KMS-11 (cell line): Measurements from ENCODE around the gene COPE.

ENCODE experiments used
- H2AFZ ChIP-seq: fragments of 200-600 bp; sonication (generic); 2 replicates; pipeline ENCODE4 v1.6.1; 2016; ENCODE audit warnings: antibody characterized with exemption, mixed run types, low read depth
- H3K27ac ChIP-seq: fragments of 200-600 bp; sonication (generic); 2 replicates; pipeline ENCODE4 v1.6.1; 2016; ENCODE audit warnings: mild to moderate bottlenecking, mixed run types
- H3K27me3 ChIP-seq: fragments of 200-600 bp; sonication (generic); 2 replicates; pipeline ENCODE4 v1.6.1; 2017; ENCODE audit warnings: mild to moderate bottlenecking, low read depth, mixed run types, moderate library complexity; ENCODE audit not compliant: insufficient read depth
- H3K36me3 ChIP-seq: fragments of 200-600 bp; sonication (generic); 2 replicates; pipeline ENCODE4 v1.6.1; 2017; ENCODE audit warnings: mild to moderate bottlenecking, mixed run types; ENCODE audit not compliant: insufficient read depth
- H3K4me1 ChIP-seq: fragments of 200-600 bp; sonication (generic); 2 replicates; pipeline ENCODE4 v1.6.1; 2016; ENCODE audit warnings: mild to moderate bottlenecking, low read depth, mixed run types; ENCODE audit not compliant: poor library complexity, severe bottlenecking
- H3K4me2 ChIP-seq: fragments of 200-600 bp; sonication (generic); 2 replicates; pipeline ENCODE4 v1.7.0; 2016; ENCODE audit warnings: mild to moderate bottlenecking, mixed run types
- H3K4me3 ChIP-seq: fragments of 200-600 bp; sonication (generic); IDR thresholded peaks from 2 replicates; pipeline ENCODE4 v1.6.1; 2017; ENCODE audit warnings: low read depth, low read length, mixed read lengths; ENCODE audit not compliant: insufficient read depth
- H3K79me2 ChIP-seq: fragments of 200-600 bp; sonication (generic); 2 replicates; pipeline ENCODE4 v1.6.1; 2016; ENCODE audit warnings: low read depth, mixed run types; ENCODE audit not compliant: insufficient read depth
- H3K9ac ChIP-seq: fragments of 200-600 bp; sonication (generic); 2 replicates; pipeline ENCODE4 v1.6.1; 2016; ENCODE audit warnings: mild to moderate bottlenecking, mixed run types
- H4K20me1 ChIP-seq: fragments of 200-600 bp; sonication (generic); 2 replicates; pipeline ENCODE4 v1.6.1; 2016; ENCODE audit warnings: mild to moderate bottlenecking, mixed run types; ENCODE audit not compliant: insufficient read depth
- CTCF ChIP-seq: fragments of 200-600 bp; sonication (generic); conservative IDR thresholded peaks from 2 replicates; pipeline ENCODE4 v1.6.1; 2017; ENCODE audit warnings: low read depth, mild to moderate bottlenecking, antibody characterized with exemption, low read length, moderate library complexity, mixed read lengths

The COPE gene

GRCh38 chr19:18865106-18865972, 53.8 kb downstream of the COPE start:
- Histone ChIP-seq H3K27ac (no peak overlapping the region), H3K9ac (no peak overlapping the region), H3K36me3 (peaks cover 3% of the 10 kb centered on the region; the same call in 1 of the 2 replicates), H3K27me3 (no peaks in the 10 kb centered on the region), H3K79me2 (no peaks in the 10 kb centered on the region), H3K4me3 (no peak overlapping the region), H4K20me1 (no peaks in the 10 kb centered on the region), H3K4me2 (no peak overlapping the region), H3K4me1 (no peaks in the 10 kb centered on the region), H2AFZ (no peak overlapping the region)
- TF ChIP-seq CTCF = no peak

DNA sequence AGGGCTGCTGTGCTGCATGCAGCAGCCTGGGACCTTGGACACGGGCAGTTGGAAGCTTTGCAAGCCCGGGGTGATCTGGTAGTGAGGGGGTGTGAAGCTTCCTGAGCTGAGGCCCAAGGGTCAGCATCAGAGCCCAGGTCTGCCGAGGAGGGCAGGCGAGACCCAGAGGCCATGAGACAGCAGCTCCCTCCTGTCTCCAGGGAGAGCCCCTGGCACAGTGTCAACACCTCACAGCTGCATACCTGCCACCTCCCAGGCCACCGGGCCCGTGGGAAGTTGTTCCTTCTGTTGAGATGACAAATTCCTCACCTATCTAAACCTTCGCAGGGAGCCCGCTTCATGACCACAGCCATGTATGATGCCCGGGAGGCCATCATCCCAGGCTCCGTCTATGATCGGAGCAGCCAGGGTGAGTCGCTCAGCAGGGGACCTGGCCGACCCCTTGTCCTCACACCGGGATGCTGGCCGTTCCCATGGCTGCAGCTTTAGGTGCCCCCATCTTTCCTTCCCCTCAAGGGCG, 55.3 kb downstream of the COPE start:
- Histone ChIP-seq H3K79me2 (no peaks in the 10 kb centered on the region), H3K27ac (no peak overlapping the region), H4K20me1 (no peaks in the 10 kb centered on the region), H3K4me2 (no peak overlapping the region), H3K9ac (no peak overlapping the region), H3K4me1 (no peaks in the 10 kb centered on the region), H3K27me3 (no peaks in the 10 kb centered on the region), H3K36me3 (peaks cover 3% of the 10 kb centered on the region; the same call in 1 of the 2 replicates), H3K4me3 (no peak overlapping the region), H2AFZ (no peak overlapping the region)
- no peak for TF ChIP-seq CTCF

DNA sequence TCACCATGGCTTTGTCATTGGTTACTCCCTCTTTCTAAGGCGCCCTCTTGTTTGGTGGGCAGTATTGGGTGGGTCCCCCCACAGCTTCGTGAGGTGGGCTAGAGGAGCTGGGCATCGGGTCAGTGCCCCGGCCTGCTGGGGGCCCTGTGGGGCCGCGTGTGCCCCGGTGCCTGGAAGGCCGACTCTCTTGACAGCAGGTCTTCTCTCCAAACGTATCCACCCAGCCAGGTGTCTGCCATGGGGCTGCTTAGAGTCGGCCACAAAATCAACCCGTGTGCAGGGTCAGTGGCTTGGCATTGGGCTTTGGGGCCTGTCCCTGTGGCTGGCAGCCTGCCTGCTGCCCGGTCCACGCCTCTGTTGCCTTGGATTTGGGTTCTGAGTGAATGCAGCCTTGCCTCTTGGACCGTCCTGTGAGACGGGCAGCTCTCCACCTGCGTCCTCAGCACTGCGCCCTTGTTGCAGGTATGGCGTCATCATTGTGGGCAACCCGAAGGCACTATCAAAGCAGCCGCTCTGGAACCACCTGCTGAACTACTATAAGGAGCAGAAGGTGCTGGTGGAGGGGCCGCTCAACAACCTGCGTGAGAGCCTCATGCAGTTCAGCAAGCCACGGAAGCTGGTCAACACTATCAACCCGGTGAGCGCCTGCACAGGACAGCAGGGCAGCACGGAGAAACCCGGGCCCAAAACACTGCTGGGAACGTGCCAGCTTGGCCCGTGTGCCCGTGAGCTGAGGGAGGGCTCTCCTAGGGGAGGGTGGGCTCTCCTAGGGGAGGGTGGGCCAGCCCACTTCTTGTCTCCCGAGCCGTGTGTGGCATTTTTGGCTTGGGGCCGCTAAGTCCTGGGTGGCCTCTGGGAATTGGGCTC, 56.0 kb downstream of the COPE start:
- Histone ChIP-seq H3K79me2 (no peaks in the 10 kb centered on the region), H4K20me1 (no peaks in the 10 kb centered on the region), H3K4me3 (no peak overlapping the region), H3K36me3 (peaks cover 8% of the 10 kb centered on the region; the same call in 1 of the 2 replicates), H3K27ac (no peak overlapping the region), H3K4me1 (no peaks in the 10 kb centered on the region), H3K4me2 (no peak overlapping the region), H2AFZ (no peak overlapping the region), H3K27me3 (no peaks in the 10 kb centered on the region), H3K9ac (no peak overlapping the region)
- TF ChIP-seq CTCF = no peak

DNA sequence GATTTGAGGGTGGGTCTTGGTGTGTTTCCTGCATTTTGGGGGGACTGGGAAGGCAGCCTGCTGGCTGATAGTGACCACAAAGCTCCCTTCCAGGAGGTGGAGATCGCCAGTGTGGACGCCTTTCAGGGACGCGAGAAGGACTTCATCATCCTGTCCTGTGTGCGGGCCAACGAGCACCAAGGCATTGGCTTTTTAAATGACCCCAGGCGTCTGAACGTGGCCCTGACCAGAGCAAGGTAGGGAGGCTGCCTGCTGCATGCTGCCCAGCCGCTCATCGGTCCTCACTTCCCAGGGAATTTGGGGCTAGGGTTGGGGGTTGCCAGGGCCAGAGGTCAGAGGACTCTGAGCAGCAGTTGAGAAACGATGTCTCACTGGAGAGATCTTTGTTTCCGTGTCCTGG, 57.3 kb downstream of the COPE start:
- no peaks in the 10 kb centered on the region for H3K27me3 ChIP-seq
- peaks cover 4% of the 10 kb centered on the region; the same call in 1 of the 2 replicates for H3K36me3 ChIP-seq
- no peak overlapping the region for H3K27ac ChIP-seq
- no peak overlapping the region for H3K4me3 ChIP-seq
- no peak overlapping the region for H3K4me2 ChIP-seq
- H3K4me1 ChIP-seq = no peaks in the 10 kb centered on the region
- H3K9ac ChIP-seq = no peak overlapping the region
- H4K20me1 ChIP-seq = no peaks in the 10 kb centered on the region
- H2AFZ ChIP-seq = no peak overlapping the region
- no peak for TF ChIP-seq CTCF
- no peaks in the 10 kb centered on the region for H3K79me2 ChIP-seq
